SK-MEL-5 (cell line): ENCODE data around the gene OR6V1. TPM values are rescaled to one million over a fixed set of nuclear protein-coding genes. Genes with fewer than 3 reads are reported as not detected.

Experiments used
- DNase-seq: peaks from one replicate; pipeline ENCODE4 v3.0.0-alpha.2; 2016; ENCODE audit warnings: low read depth, low spot score
- in situ Hi-C: cut with HindIII; loops from 2 replicates; pipeline ENCODE4 v1.10.0; 2016; ENCODE audit warnings: low sequenced_read_pairs, high pct_unique_total_duplicates, low pct_unique_long_range_greater_than_20kb
- polyA plus RNA-seq, 2 experiments: library from polyadenylated mRNA; depleted of rRNA; stranded (reverse); fragments of >200 nt; gene quantifications; 2 replicates each; pipeline ENCODE4 v1.2.3, GENCODE V29; 2015
- total RNA-seq: library from RNA; depleted of rRNA; stranded (reverse); fragments of >200 nt; shearing (Covaris generic); gene quantifications from 2 replicates; pipeline ENCODE4 v1.2.3, GENCODE V29; 2014; rRNA removed

Gene OR6V1
- total RNA-seq, result not detected in 2 replicates
- not detected in 2 replicates for polyA plus RNA-seq (2015; cell fraction: cytosol; rRNA removed)
- polyA plus RNA-seq (2015; cell fraction: nucleus; rRNA removed), result not detected in 2 replicates

- in situ Hi-C loops, result no loop called here
- no peak for DNase-seq
These were observed at the start of gene OR6V1 for GRCh38 chr7:143052041-143052440. OR6V1 (plus strand) TSS chr7:143052341; CDS start chr7:143052341, 0 bp downstream.

DNA sequence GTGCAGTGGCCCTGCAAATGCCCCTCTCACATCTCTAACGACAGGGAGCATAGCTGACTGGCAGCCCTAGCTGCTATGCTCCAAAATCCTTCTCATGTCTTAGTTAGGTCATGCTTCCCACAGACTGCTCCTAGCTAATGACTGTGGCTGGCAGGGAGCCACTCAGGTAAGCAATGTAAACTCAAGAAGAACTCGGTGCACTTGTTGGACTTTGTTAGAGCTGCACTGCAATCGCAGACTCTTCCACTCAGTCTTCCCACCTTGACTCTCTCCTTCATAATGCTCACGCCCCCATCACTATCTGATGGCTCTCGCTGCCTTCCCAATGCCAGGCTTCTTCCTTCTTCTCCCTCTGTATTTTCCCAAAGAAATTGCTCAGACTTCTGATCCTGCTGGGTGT is 49.2 kb upstream of the OR6V1 start:
- no peak for DNase-seq
- in situ Hi-C loops, result loop anchor here (25.0 kb wide), 1 partner anchor 209 kb away; the partner anchor contains the start of gene TAS2R40

DNA sequence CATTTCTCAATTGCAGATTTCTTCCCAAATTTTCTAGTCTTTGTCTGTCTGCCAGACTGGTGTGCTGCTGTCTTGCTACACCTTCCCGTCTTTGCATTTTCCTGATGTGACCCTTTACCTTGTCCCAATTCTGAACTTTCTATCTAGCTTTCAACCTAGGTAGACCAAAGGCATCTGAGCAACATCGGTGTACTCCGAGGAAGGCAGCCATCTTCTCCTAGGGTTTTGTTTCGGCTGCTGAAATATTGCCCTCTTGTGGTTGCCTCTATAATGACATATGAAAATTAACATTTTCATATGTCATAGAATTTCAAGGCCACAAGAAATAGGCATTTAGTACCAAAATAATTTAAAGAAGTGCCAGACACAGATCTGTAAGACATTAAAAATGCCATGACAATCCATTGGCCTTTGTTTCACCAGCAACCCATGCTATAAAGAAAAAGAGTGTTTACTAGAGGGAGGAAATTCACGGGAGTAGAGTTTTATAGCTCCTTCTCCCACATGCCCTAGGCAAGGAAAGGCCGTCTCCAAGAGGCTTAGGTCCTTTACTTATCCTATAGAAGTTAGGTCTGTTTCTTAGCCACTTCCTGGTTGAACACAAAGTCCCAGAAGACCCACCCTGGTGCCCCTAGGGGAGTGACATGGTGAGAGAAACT is 48.6 kb upstream of the OR6V1 start:
- in situ Hi-C loops, result loop anchor here (25.0 kb wide), 1 partner anchor 209 kb away; the partner anchor contains the start of gene TAS2R40
- DNase-seq, result peak; percentile 72

GRCh38 chr7:143005632-143006260 is 46.4 kb upstream of the OR6V1 start:
- in situ Hi-C loops, result loop anchor here (25.0 kb wide), 1 partner anchor 207 kb away; the partner anchor contains the start of gene TAS2R40
- no peak for DNase-seq

GRCh38 chr7:143008007-143008901 is 43.9 kb upstream of the OR6V1 start:
- in situ Hi-C loops, result loop anchor here (25.0 kb wide), 1 partner anchor 204 kb away; the partner anchor contains the start of gene TAS2R40
- DNase-seq, result peak; percentile 85

DNA sequence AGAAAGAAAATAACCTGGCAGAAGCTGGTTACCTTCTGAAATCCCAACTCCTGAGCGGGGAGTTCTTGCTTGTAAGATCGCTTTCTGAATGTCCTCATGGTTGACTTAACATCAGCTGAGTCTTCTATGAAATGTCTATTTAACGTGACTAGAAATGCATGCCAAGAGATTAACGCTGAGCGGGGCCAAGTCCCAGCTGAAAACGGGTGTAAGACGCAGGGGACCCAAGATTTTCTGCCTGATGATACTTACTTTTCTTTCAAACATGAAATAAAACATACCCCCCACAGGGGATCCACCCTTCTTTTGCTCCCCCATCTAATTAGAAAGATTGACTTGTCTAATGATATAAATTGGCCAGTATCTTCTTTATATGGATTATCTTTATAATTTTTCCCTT is 40.1 kb upstream of the OR6V1 start:
- in situ Hi-C loops, result loop anchor here (25.0 kb wide), 1 partner anchor 200 kb away; the partner anchor contains the start of gene TAS2R40
- no peak for DNase-seq

GRCh38 chr7:143012409-143012808 is 39.7 kb upstream of the OR6V1 start:
- in situ Hi-C loops, result loop anchor here (25.0 kb wide), 1 partner anchor 200 kb away; the partner anchor contains the start of gene TAS2R40
- no peak for DNase-seq

GRCh38 chr7:143013473-143013872 is 38.7 kb upstream of the OR6V1 start:
- DNase-seq, result no peak
- in situ Hi-C loops, result loop anchor here (25.0 kb wide), 1 partner anchor 199 kb away; the partner anchor contains the start of gene TAS2R40

GRCh38 chr7:143013893-143014292 is 38.2 kb upstream of the OR6V1 start:
- in situ Hi-C loops, result loop anchor here (25.0 kb wide), 1 partner anchor 198 kb away; the partner anchor contains the start of gene TAS2R40
- DNase-seq, result no peak

DNA sequence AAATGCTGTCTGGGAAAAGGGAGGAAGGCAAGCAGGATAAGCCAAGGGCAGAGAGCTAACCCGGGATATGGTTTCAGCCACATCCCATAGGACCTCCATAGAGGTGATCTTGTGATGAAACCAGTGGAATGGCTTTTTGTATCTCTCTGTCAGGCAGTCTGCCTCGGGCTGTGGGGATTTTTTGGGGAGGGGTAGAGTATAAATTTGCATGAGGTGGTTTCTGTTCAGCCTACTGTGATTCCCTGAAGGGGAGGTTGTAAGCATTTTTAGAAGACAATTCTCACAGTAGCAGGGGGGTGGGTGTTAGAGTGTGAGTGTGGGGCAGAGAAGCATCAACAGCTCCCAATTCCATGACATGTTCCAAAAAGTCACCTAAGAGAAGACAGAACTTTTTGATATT is 37.1 kb upstream of the OR6V1 start:
- in situ Hi-C loops, result loop anchor here (25.0 kb wide), 1 partner anchor 197 kb away; the partner anchor contains the start of gene TAS2R40
- no peak for DNase-seq

GRCh38 chr7:143015926-143016490 is 36.1 kb upstream of the OR6V1 start:
- in situ Hi-C loops, result loop anchor here (25.0 kb wide), 1 partner anchor 196 kb away; the partner anchor contains the start of gene TAS2R40
- DNase-seq, result no peak

- in situ Hi-C loops, result loop anchor here (25.0 kb wide), 1 partner anchor 195 kb away; the partner anchor contains the start of gene TAS2R40
These were observed 35.1 kb upstream of the OR6V1 start for GRCh38 chr7:143016996-143017395.

GRCh38 chr7:143018931-143019330 is 33.2 kb upstream of the OR6V1 start:
- in situ Hi-C loops, result loop anchor here (25.0 kb wide), 1 partner anchor 193 kb away; the partner anchor contains the start of gene TAS2R40
- no peak for DNase-seq

More at GRCh38 chr7:143016996-143017395, 35.1 kb upstream of the OR6V1 start:
- DNase-seq, result no peak

DNA sequence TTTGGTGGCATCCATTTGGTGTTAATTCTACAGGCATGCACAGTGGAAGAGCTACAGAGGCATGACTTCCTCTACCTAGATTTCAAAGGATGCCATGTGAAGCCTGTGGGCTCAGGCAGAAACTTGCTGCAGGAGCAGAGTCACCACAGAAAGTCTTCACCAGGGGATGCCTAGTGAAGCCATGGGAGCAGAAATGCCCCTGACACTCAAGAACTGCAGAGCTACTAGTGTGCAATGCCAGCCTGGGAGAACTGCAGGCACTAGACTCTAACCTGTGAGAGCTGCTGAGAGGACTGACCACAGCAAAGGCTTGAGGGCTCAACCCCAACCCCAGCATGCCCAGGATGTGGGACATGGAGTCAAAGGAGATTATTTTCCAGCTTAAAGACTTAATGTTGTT is 29.1 kb upstream of the OR6V1 start:
- no peak for DNase-seq
- in situ Hi-C loops, result loop anchor here (25.0 kb wide), 1 partner anchor 189 kb away; the partner anchor contains the start of gene TAS2R40

DNA sequence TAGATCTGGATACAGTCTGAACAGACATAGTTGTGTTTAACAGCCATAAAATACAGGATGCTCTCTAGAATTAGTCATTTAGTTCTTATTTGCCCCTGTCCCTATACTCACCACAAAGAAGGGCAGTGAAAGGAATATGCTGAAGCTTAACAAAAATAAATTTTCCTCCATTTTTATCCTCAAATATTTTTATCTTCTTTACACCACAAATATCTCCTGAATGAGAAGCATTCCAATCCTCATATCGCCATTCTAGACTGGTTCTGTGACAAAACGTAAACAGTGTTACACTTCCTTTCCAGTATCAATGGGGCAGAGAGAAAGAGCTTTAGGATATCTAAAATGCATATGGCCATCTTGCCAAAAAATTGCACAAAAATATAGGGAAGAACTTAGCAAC is 26.8 kb upstream of the OR6V1 start:
- in situ Hi-C loops, result no loop called here

GRCh38 chr7:143027032-143027431 is 25.1 kb upstream of the OR6V1 start, which contains the start of gene OR9A2:
OR9A2 (minus strand) TSS chr7:143027132; CDS start chr7:143027132, 0 bp downstream.
- in situ Hi-C loops, result no loop called here
- no peak for DNase-seq

More for the DNA sequence above, 26.8 kb upstream of the OR6V1 start:
- no peak for DNase-seq

GRCh38 chr7:143027683-143028082 is 24.5 kb upstream of the OR6V1 start:
- in situ Hi-C loops, result no loop called here
- no peak for DNase-seq
